Inferior parietal cortex (tissue), 1 donor: ENCODE data around the gene DXO.
"Not testable (repeated sequence)": the region's sequence is repeated elsewhere in the genome, so short reads cannot be mapped to it uniquely, and the experiment has no call there.

Experiments
- DNase-seq: peaks from one replicate; pipeline ENCODE4 v3.0.0-alpha.2; 2016; ENCODE audit errors: extremely low spot score

Gene DXO

DNA sequence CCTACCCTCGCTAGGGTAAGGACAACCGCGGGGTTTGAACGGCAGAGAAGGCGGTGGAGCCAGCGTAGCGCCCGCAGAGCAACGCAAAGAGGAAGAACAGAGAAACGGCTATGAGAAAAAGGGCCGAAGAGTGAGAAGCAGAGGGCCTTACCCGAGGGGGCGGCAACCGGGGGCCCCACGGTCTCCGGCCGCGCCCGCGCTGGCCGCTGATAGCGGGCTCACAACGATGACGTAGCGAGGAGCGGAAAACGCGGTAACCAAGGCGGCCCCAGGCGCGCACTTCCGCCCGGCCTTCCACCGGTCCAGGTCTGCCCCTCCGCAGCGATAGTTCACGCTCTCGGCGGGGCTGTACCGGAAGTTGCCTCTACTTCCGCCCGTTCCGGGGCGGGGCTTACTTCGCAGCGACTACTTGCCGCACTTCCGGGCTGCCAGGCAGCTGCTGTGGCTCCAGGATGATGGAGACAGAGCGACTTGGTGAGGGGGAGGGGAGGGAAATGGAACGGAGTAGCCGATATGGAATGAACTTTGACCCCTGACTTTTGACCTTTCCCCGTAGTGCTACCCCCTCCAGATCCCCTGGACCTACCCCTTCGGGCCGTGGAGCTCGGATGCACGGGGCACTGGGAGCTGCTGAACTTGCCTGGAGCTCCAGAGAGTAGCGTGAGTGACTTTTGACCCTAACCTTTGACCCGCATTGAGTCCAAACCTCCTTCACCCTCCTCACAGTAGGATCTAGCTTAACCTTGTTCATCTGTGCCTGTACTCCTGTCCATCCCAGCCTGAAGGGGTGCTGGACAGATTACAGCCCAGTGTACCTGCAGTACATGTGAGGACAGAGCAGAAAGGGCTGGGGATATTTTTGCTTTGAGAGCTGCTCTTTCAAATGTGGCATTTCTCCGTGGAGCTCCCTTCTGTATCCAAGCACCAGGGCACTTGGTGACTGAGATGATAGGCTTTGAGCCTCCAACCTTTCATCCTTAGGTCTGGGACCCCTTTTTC is 12.9 kb downstream of the DXO start, which contains the start of the genes NELFE and SKIC2:
Gene NELFE (minus strand): TSS at position 231 of the 999 bp plus-strand sequence. CDS start 525 bp downstream, outside the sequence.
Gene SKIC2 (plus strand): TSS at position 435 of the 999 bp plus-strand sequence. CDS start 18 bp downstream, at position 453.
- DNase-seq = peak; percentile 99

GRCh38 chr6:31958412-31958740 is 13.6 kb downstream of the DXO start:
- no peak for DNase-seq

- DNase-seq = no peak
These were observed 15.1 kb downstream of the DXO start for GRCh38 chr6:31956796-31957195.

DNA sequence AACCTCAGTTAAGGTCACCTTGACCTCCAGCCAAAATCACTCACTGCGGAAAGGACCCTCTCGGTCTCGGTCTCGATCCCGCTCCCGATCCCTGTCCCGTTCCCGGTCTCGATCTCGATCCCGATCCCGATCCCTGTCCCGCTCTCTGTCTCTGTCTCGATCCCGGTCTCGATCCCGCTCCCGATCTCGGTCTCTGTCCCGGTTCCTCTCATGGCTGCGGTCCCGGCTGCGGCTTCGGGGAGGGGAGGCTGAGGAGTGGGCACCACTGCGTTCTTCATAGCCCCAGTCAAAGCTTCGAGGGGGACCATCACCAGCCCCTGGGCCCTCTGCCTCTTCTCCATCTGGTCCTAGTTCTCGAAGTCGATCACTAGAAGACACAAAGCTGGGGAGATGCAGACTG is 17.4 kb downstream of the DXO start:
- no peak for DNase-seq

- no peak for DNase-seq
These were observed 19.0 kb downstream of the DXO start for GRCh38 chr6:31952890-31953289.

GRCh38 chr6:31952140-31952805 is 19.7 kb downstream of the DXO start:
- peak; percentile 47 for DNase-seq

GRCh38 chr6:31949926-31950548 is 21.9 kb downstream of the DXO start:
- DNase-seq = no peak

DNA sequence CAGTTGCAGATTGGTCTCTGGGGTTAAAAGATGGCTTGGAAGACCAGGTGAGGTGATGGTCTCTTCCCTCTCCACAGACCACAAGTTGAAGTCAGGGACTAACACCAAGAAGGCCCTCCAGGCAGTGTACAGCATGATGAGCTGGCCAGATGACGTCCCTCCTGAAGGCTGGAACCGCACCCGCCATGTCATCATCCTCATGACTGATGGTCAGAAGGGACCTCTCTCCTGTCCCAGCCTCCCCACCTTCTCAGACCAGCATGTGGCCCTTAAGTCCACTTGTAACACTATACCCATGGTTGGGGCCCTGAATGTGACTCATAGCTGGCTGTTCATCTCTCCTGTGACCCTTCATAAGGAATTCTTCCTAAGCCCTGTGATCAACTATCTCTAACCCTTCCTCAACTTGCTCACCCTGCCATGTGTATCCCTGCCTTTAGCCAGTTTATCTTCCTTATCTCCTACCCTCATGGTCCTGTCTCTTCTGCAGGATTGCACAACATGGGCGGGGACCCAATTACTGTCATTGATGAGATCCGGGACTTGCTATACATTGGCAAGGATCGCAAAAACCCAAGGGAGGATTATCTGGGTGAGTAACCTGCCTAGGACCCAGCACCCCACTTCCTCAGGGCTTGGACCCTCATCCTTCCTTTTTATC is 23.1 kb downstream of the DXO start:
- DNase-seq = peak; percentile 9

- no peak for DNase-seq
These were observed 23.6 kb downstream of the DXO start for GRCh38 chr6:31948306-31948705.

GRCh38 chr6:31947864-31948263 is 24.1 kb downstream of the DXO start:
- no peak for DNase-seq

DNA sequence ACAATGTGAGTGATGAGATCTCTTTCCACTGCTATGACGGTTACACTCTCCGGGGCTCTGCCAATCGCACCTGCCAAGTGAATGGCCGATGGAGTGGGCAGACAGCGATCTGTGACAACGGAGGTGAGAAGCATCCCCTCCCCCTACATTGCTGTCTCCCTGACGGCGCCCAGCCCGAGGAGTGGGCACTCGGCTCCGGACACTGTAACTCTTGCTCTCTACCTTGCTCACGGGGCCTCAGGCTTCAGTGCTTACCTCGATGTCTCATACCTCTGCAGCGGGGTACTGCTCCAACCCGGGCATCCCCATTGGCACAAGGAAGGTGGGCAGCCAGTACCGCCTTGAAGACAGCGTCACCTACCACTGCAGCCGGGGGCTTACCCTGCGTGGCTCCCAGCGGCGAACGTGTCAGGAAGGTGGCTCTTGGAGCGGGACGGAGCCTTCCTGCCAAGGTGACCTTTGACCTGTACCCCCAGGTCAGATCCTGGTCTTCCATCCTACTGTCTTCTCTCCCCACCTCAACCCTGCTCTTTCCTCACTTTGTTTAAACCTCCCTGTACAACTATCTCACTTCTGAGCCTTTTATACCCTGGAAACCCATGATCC is 24.8 kb downstream of the DXO start:
- DNase-seq = no peak

- no peak for DNase-seq
These were observed 25.5 kb downstream of the DXO start for GRCh38 chr6:31946370-31946885.

DNA sequence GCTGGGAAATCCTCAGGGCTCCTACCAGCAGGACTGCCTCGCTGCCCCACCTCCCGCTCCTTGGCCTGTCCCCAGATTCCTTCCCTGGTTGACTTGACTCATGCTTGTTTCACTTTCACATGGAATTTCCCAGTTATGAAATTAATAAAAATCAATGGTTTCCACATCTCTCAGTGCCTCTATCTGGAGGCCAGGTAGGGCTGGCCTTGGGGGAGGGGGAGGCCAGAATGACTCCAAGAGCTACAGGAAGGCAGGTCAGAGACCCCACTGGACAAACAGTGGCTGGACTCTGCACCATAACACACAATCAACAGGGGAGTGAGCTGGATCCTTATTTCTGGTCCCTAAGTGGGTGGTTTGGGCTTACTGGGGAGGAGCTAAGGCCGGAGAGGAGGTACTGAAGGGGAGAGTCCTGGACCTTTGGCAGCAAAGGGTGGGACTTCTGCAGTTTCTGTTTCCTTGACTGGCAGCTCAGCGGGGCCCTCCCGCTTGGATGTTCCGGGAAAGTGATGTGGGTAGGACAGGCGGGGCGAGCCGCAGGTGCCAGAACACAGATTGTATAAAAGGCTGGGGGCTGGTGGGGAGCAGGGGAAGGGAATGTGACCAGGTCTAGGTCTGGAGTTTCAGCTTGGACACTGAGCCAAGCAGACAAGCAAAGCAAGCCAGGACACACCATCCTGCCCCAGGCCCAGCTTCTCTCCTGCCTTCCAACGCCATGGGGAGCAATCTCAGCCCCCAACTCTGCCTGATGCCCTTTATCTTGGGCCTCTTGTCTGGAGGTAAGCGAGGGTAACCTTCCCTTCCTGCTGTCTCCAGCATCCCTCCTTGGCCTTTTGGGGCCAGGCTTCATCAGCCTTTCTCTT is 26.2 kb downstream of the DXO start, which contains the start of gene CFB:
Gene CFB (plus strand): TSS at position 589 of the 863 bp plus-strand sequence. CDS start 127 bp downstream, at position 716.
- no peak for DNase-seq

GRCh38 chr6:31945154-31945506 is 26.8 kb downstream of the DXO start:
- no peak for DNase-seq

DNA sequence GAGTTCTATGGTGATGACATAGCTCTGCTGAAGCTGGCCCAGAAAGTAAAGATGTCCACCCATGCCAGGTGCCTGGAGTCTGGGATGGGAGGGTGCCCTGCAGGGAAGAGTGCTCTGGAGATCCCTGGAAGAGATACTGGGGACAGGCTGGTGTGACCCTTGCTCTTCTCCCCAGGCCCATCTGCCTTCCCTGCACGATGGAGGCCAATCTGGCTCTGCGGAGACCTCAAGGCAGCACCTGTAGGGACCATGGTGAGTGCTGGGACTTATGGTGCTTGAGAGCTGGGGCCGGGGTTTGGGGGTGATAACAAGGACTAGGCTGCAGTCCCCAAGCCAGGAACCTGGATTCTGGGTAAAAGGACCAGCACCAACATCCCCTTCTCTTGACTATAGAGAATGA is 28.2 kb downstream of the DXO start:
- DNase-seq = no peak

DNA sequence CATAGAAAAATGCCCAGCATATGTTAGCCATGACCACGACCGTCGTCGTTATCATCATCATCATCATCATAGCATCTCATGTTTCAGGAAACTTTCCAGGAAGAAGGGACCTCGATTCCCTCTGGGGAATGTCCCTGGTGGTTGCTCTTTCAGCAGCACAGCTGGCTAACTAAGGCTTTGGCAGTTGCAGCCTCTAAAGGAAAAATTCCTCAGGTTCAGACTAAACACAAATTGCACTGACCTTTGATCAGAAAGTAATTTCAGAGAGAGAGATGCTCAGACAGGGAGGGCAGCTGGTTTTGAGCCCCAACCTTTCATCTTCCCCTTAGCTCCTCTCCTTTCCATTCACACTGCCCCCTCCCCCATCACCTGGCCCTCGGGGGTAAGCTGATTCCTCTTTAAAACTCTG is 31.7 kb downstream of the DXO start:
- DNase-seq = no peak

- DNase-seq = no peak
These were observed 36.1 kb downstream of the DXO start for GRCh38 chr6:31935823-31936222.

DNA sequence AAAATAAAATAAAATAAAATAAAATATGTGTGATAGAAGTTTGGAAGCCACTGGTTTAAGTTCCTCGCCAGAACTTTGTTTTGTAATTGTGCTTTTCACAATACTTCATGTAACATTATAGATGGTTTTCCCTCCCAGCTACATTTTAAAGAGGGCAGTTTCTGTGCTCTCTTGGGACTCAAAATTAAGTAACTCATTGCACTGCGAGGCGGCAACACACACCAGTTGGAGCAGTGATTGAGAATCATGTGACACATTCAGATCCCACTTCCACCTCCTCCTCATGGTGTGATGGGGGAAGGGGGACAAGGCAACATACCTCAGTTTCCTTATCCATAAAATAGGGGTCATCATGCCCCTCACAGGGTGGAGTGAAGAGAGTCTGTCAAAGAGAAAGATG is 36.9 kb downstream of the DXO start:
- DNase-seq = no peak

- no peak for DNase-seq
These were observed 38.4 kb downstream of the DXO start for GRCh38 chr6:31933537-31933936.

DNA sequence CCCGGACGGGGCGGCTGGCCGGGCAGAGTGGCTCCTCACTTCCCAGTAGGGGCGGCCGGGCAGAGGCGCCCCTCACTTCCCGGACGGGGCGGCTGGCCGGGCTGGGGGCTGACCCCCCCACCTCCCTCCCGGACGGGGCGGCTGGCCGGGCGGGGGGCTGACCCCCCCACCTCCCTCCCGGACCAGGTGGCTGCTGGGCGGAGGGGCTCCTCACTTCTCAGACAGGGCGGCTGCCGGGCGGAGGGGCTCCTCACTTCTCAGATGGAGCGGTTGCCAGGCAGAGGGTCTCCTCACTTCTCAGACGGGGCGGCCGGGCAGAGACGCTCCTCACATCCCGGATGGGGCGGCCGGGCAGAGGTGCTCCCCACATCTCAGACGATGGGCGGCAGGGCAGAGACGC is 39.8 kb downstream of the DXO start:
- not testable (repeated sequence) for DNase-seq
